Thyroid gland (tissue), 4 donors: ENCODE measurements around the gene GRIA4.

Source experiments
- CTCF ChIP-seq, 6 experiments: fragments of 200-600 bp in 3 of 6; fragments of 450-650 bp in 3 of 6; sonication (generic) in 3 of 6; IDR thresholded peaks; one replicate each; pipeline ENCODE4 v1.5.1; 2016 to 2019; ENCODE audit warnings: antibody characterized with exemption in 6 of 6, mild to moderate bottlenecking in 2 of 6, inconsistent platforms in 1 of 6, moderate library complexity in 1 of 6
- POLR2A ChIP-seq, 2 donors: fragments of 450-650 bp; IDR thresholded peaks; one replicate each; pipeline ENCODE4 v1.6.1; 2017; ENCODE audit warnings: antibody characterized with exemption in 2 of 2, mild to moderate bottlenecking in 2 of 2, moderate library complexity in 1 of 2

GRCh38 chr11:105827906-105828305, 218.0 kb downstream of the GRIA4 start:
- TF ChIP-seq POLR2A (IDR thresholded peaks at IDR 0.05) (no peak), CTCF (IDR thresholded peaks at IDR 0.05) (no peak)
